HepG2 (cell line): ENCODE results near the gene ZDHHC16. TPM values are rescaled to one million over a fixed set of nuclear protein-coding genes. Genes with fewer than 3 reads are reported as not detected.

ENCODE experiments used
- FOXA1 ChIP-seq, 2 experiments: fragments of 450-650 bp in 1 of 2; sonication (generic) in 1 of 2; formaldehyde crosslinking in 1 of 2; IDR thresholded peaks; 2 replicates each; pipeline versions ENCODE4 v1.4.0 to v1.6.1; 2016 to 2020; ENCODE audit warnings: missing genetic modification reagents in 1 of 2
- HCFC1 ChIP-seq: fragments of 150-350 bp; IDR thresholded peaks from 2 replicates; pipeline ENCODE4 v1.6.1; 2014; ENCODE audit warnings: low read depth, low read length
- MAFK ChIP-seq, 2 experiments: IDR thresholded peaks in 1 of 2; conservative IDR thresholded peaks in 1 of 2; 2 replicates each; pipeline ENCODE4 v1.6.1; 2011; ENCODE audit warnings: improper control_type of control experiment in 2 of 2, low read length in 2 of 2
- MAZ ChIP-seq, 2 experiments: sonication (generic) in 1 of 2; formaldehyde crosslinking in 1 of 2; IDR thresholded peaks; 2 replicates each; pipeline versions ENCODE4 v1.5.0 to v1.6.1; 2012 to 2020; ENCODE audit warnings: low read depth in 2 of 2, mild to moderate bottlenecking in 2 of 2, borderline replicate concordance in 1 of 2, improper control_type of control experiment in 1 of 2, low read length in 1 of 2, missing genetic modification reagents in 1 of 2, moderate library complexity in 1 of 2
- MYPOP ChIP-seq: sonication (generic); formaldehyde crosslinking; IDR thresholded peaks from 2 replicates; pipeline ENCODE4 v1.8.1; 2023; ENCODE audit warnings: mild to moderate bottlenecking, moderate library complexity, missing genetic modification reagents
- RARA ChIP-seq: IDR thresholded peaks from 2 replicates; pipeline ENCODE4 v1.6.1; 2016; ENCODE audit warnings: missing genetic modification reagents, missing compliant biosample characterization
- RNF2 ChIP-seq: fragments of 450-650 bp; conservative IDR thresholded peaks from 2 replicates; pipeline ENCODE4 v1.6.1; 2016; ENCODE audit warnings: low read depth
- TBP ChIP-seq: sonication (generic); formaldehyde crosslinking; IDR thresholded peaks from 2 replicates; pipeline ENCODE4 v1.5.0; 2020; ENCODE audit warnings: missing genetic modification reagents
- ZBTB20 ChIP-seq: sonication (generic); formaldehyde crosslinking; IDR thresholded peaks from 2 replicates; pipeline ENCODE4 v1.8.1; 2023; ENCODE audit warnings: missing genetic modification reagents, low read depth, mild to moderate bottlenecking, borderline replicate concordance
- ZBTB3 ChIP-seq: sonication (generic); formaldehyde crosslinking; IDR thresholded peaks from 2 replicates; pipeline ENCODE4 v1.4.0; 2020; ENCODE audit warnings: low read depth, mild to moderate bottlenecking, moderate library complexity, missing genetic modification reagents, borderline replicate concordance
- ZFYVE20 ChIP-seq: sonication (generic); formaldehyde crosslinking; IDR thresholded peaks from 2 replicates; pipeline ENCODE4 v1.8.0; 2023; ENCODE audit warnings: low read depth, mild to moderate bottlenecking, moderate library complexity, missing genetic modification reagents, borderline replicate concordance
- ZNF207 ChIP-seq: fragments of 450-650 bp; IDR thresholded peaks from 2 replicates; pipeline ENCODE4 v1.6.1; 2016; ENCODE audit warnings: antibody characterized with exemption, borderline replicate concordance
- ZNF460 ChIP-seq: sonication (generic); formaldehyde crosslinking; IDR thresholded peaks from 2 replicates; pipeline ENCODE4 v1.5.1; 2020; ENCODE audit warnings: missing genetic modification reagents, mild to moderate bottlenecking, borderline replicate concordance
- ZNF574 ChIP-seq: sonication (generic); formaldehyde crosslinking; IDR thresholded peaks from 2 replicates; pipeline ENCODE4 v1.4.0; 2020; ENCODE audit warnings: missing genetic modification reagents
- ZNF850 ChIP-seq: sonication (generic); formaldehyde crosslinking; conservative IDR thresholded peaks from 2 replicates; pipeline ENCODE4 v1.9.0; 2021; ENCODE audit warnings: mild to moderate bottlenecking, missing genetic modification reagents
- ZSCAN25 ChIP-seq: sonication (generic); formaldehyde crosslinking; IDR thresholded peaks from 2 replicates; pipeline ENCODE4 v1.8.0; 2022; ENCODE audit warnings: mild to moderate bottlenecking, missing genetic modification reagents
- polyA plus RNA-seq, 8 experiments: library from polyadenylated mRNA; depleted of rRNA in 3 of 8; stranded (reverse) in 7 of 8; unstranded in 1 of 8; fragments of >200 nt; fragmentation: Illumina TruSeq in 4 of 8; extraction: Trizol in 4 of 8; gene quantifications; 2 replicates each; pipeline versions ENCODE4 v1.2.1 to v1.2.3, GENCODE V29; 2011 to 2016; ENCODE audit warnings: low read depth in 4 of 8, missing spikeins in 1 of 8, mixed read lengths in 1 of 8; ENCODE audit not compliant: insufficient read depth in 1 of 8
- total RNA-seq, 5 experiments: library from RNA; depleted of rRNA; stranded (reverse); fragments of >200 nt; fragmentation: Illumina TruSeq; extraction: Trizol; gene quantifications; 2 replicates each; pipeline ENCODE4 v1.2.3, GENCODE V29; 2016; ENCODE audit warnings: low read depth in 1 of 5
- TF ChIP-seq, protein P1 (sequence below): sonication (generic); formaldehyde crosslinking; IDR thresholded peaks from 2 replicates; pipeline ENCODE4 v1.4.0; 2020; ENCODE audit warnings: missing genetic modification reagents
- TF ChIP-seq, protein P2 (sequence below): sonication (generic); formaldehyde crosslinking; IDR thresholded peaks from 2 replicates; pipeline ENCODE4 v1.4.0; 2020; ENCODE audit warnings: missing genetic modification reagents

ZDHHC16 gene
- total and polyA plus RNA-seq, 2 of the 13 experiments (the other 11 are each of a cell fraction or from before 2014, with no cell fraction given): 40.8 to 41.8 TPM

DNA sequence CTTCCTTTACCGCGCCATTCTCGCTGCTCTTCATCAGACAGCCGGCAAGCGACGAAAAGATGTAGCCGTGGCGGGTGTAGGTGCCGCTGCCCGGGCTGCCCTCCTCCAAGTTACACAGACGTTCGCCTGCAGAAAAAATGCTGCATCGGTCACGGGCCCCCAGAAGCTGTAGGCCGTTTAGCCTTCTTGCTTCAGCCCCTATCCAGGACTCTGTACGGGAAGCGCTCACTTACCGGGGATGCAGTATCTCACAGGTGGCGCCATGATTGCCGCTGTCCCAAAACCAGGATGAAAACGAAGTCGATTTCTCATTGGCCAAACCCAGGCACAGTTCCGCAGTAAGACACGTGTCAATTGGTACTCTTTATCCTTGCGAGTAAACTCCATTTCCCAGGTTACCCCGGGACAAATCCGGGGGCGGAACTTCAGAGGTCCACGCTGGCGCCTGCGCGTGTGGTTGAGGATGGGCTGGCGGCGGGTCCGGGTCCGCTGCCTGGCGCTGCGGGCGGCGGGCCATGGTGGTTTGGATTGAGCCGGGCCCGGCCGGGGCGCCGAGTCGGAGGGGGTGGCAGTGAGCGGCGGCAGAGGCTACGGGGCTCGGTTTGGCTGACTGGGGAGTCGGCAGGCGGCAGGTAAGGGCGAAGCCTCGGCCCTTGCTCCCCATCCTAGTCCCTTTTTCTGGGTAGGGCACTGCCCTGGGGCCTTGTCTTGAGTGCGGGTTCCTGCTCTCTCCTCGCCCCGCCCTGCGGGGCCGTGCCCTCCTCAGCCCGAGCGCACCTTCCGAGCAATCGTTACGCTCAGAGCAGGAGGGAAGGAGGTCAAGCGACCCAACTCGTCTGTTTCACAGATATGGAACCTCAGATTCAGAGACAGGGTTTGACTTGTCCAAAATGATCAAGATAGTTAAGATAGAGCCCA is at the start of gene ZDHHC16, which contains the start of gene EXOSC1 (continued):
- 0 out of 2 replicates have a peak, but pooled peaks have one; percentile 86 for TF ChIP-seq TBP
- TF ChIP-seq FOXA1 (IDR thresholded peaks at IDR 0.05): no peak
- TF ChIP-seq FOXA1 (CRISPR knock-in tag; IDR thresholded peaks at IDR 0.05): no peak
- TF ChIP-seq, protein P1, sequence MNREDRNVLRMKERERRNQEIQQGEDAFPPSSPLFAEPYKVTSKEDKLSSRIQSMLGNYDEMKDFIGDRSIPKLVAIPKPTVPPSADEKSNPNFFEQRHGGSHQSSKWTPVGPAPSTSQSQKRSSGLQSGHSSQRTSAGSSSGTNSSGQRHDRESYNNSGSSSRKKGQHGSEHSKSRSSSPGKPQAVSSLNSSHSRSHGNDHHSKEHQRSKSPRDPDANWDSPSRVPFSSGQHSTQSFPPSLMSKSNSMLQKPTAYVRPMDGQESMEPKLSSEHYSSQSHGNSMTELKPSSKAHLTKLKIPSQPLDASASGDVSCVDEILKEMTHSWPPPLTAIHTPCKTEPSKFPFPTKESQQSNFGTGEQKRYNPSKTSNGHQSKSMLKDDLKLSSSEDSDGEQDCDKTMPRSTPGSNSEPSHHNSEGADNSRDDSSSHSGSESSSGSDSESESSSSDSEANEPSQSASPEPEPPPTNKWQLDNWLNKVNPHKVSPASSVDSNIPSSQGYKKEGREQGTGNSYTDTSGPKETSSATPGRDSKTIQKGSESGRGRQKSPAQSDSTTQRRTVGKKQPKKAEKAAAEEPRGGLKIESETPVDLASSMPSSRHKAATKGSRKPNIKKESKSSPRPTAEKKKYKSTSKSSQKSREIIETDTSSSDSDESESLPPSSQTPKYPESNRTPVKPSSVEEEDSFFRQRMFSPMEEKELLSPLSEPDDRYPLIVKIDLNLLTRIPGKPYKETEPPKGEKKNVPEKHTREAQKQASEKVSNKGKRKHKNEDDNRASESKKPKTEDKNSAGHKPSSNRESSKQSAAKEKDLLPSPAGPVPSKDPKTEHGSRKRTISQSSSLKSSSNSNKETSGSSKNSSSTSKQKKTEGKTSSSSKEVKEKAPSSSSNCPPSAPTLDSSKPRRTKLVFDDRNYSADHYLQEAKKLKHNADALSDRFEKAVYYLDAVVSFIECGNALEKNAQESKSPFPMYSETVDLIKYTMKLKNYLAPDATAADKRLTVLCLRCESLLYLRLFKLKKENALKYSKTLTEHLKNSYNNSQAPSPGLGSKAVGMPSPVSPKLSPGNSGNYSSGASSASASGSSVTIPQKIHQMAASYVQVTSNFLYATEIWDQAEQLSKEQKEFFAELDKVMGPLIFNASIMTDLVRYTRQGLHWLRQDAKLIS (CRISPR knock-in tag): no peak
- TF ChIP-seq HCFC1: peak; percentile 89
- no peak for TF ChIP-seq MAFK (conservative IDR thresholded peaks at IDR 0.05 in 1 of 2, IDR thresholded peaks at IDR 0.05 in 1 of 2; ENCODE audit: low read length in 2 of 2)
- TF ChIP-seq ZNF207: no peak
- TF ChIP-seq ZNF460 (CRISPR knock-in tag): no peak
- TF ChIP-seq RARA: peak; percentile 37; the same call in 1 of the 2 replicates
- TF ChIP-seq MYPOP (CRISPR knock-in tag): peak; percentile 38; the same call in 1 of the 2 replicates
- no peak for TF ChIP-seq ZBTB3 (CRISPR knock-in tag)
- TF ChIP-seq ZNF574 (CRISPR knock-in tag): peak; percentile 72; the same call in 1 of the 2 replicates
- TF ChIP-seq MAZ (IDR thresholded peaks at IDR 0.05; ENCODE audit: borderline replicate concordance, low read depth, low read length): no peak; the same call in 1 of the 2 replicates
- peak; percentile 90 for TF ChIP-seq MAZ (CRISPR knock-in tag; IDR thresholded peaks at IDR 0.05; ENCODE audit: low read depth)
- no peak for TF ChIP-seq ZBTB20
- TF ChIP-seq RNF2: 0 out of 2 replicates have a peak, but pooled peaks have one; percentile 28
- TF ChIP-seq ZNF850 (CRISPR knock-in tag): no peak
- peak; percentile 72 for TF ChIP-seq ZSCAN25 (CRISPR knock-in tag)
- TF ChIP-seq, protein P2, sequence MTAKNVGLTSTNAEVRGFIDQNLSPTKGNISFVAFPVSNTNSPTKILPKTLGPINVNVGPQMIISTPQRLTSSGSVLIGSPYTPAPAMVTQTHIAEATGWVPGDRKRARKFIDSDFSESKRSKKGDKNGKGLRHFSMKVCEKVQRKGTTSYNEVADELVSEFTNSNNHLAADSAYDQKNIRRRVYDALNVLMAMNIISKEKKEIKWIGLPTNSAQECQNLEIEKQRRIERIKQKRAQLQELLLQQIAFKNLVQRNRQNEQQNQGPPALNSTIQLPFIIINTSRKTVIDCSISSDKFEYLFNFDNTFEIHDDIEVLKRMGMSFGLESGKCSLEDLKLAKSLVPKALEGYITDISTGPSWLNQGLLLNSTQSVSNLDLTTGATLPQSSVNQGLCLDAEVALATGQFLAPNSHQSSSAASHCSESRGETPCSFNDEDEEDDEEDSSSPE (CRISPR knock-in tag): peak; percentile 77
- no peak for TF ChIP-seq ZFYVE20 (CRISPR knock-in tag)
